HUES48 (cell line): ENCODE data around the gene GPA33.

Experiments used
- H3K27ac ChIP-seq: one replicate; pipeline ENCODE4 v1.7.0; 2013; ENCODE audit warnings: low read depth, low read length, inconsistent platforms
- H3K27me3 ChIP-seq: 2 replicates; pipeline ENCODE4 v1.6.1; 2013; ENCODE audit warnings: mild to moderate bottlenecking, low read length; ENCODE audit not compliant: control insufficient read depth, insufficient read depth
- H3K36me3 ChIP-seq: 2 replicates; pipeline ENCODE4 v1.6.1; 2013; ENCODE audit warnings: low read length; ENCODE audit not compliant: control insufficient read depth, insufficient read depth
- H3K4me1 ChIP-seq: 2 replicates; pipeline ENCODE4 v1.6.1; 2013; ENCODE audit warnings: mild to moderate bottlenecking, low read length; ENCODE audit not compliant: control insufficient read depth, insufficient read depth
- H3K4me3 ChIP-seq: 2 replicates; pipeline ENCODE4 v1.5.1; 2013; ENCODE audit warnings: mild to moderate bottlenecking, low read depth, low read length
- H3K9ac ChIP-seq: 2 replicates; pipeline ENCODE4 v1.6.1; 2013; ENCODE audit warnings: mild to moderate bottlenecking, low read depth, low read length, moderate library complexity
- H3K9me3 ChIP-seq: 2 replicates; pipeline ENCODE4 v1.6.1; 2013; ENCODE audit warnings: low read length; ENCODE audit not compliant: control insufficient read depth, insufficient read depth

GPA33 gene

DNA sequence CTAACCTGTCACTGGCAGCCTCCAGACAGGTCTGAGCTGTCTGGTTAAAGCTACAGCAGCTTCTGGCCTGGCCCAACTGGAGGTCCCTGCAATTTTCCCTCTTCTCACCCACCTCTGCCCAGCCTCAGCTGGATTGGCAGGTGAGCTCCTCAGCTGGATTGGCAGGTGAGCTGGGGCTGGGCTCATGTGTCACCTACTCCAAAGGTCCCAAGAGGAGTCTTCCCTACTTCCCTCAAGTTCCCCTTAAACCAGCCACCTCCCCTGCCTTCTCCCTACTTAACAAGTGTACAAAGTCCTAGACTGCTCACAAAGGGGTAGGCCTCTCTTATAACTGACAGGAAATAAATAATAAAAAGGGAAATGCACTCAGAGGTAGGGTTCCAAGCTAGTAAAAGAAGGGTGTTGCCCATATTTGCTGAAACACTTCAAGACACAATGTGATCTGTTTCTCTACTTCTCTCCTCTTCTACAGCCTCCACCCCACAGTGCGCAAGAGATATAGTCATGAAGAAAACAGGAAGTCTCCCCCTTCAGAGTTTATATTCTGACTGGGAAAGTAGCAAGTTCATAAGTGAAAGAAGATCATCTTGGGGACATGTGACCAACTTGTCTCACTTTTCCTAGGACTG is at the start of gene GPA33:
GPA33 (minus strand) TSS at position 64 of the 629 bp plus-strand sequence. CDS start 90 bp downstream, outside the sequence.
- no peaks in the 10 kb centered on the region for H3K36me3 ChIP-seq
- H3K9ac ChIP-seq = no peak within 1 kb of the TSS
- 0 out of 2 replicates have a peak, but pooled peaks cover 2% of the 10 kb centered on the region for H3K9me3 ChIP-seq
- H3K27me3 ChIP-seq = no peaks in the 10 kb centered on the region
- peaks cover 7% of the 10 kb centered on the region for H3K4me1 ChIP-seq
- no peak within 1 kb of the TSS for H3K4me3 ChIP-seq
- no peak within 1 kb of the TSS for H3K27ac ChIP-seq

GRCh38 chr1:167138703-167139102 is 48.5 kb upstream of the GPA33 start:
- no peak overlapping the region for H3K27ac ChIP-seq

DNA sequence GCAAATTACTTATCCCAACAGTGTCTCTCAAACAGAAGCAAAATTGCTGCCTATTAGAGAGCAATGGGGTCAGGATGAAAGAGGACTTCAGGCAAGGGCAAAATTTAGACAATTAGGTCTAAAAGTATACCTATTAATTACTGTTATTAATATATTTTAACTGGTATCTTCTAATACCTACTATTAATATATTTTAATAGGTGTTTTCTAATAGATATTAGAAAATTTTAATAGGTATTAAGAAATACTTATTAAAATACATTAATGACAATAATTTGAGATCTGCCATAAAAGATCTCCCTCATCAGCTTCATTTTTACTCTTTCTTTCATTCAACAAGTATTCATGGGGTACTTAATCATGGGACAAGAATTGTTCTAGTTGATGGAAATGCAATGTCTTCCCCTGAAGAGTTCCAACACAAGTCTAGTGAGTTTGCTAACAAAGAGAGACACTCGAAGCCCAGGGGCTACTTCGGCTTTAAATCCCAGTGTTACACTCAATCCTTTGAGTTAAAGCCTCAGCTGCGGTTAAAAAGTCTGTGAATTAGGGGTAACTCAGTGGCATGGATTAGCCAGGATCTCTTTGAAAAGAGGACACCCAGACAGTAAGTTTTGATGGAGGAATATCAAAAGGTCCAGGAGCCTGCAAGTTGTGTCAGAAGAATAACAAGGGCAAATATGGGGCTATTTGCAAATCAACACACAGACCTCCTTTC is 47.8 kb upstream of the GPA33 start:
- peak overlapping the region; percentile 17 for H3K27ac ChIP-seq
- H3K36me3 ChIP-seq = no peaks in the 10 kb centered on the region
- H3K27me3 ChIP-seq = no peaks in the 10 kb centered on the region
- H3K4me1 ChIP-seq = peaks cover 46% of the 10 kb centered on the region
- H3K9me3 ChIP-seq = no peaks in the 10 kb centered on the region
- no peak overlapping the region for H3K4me3 ChIP-seq
- H3K9ac ChIP-seq = no peak overlapping the region

More at GRCh38 chr1:167138703-167139102, 48.5 kb upstream of the GPA33 start:
- Histone ChIP-seq H3K4me1 (peaks cover 46% of the 10 kb centered on the region), H3K9ac (no peak overlapping the region), H3K36me3 (no peaks in the 10 kb centered on the region), H3K4me3 (no peak overlapping the region), H3K9me3 (no peaks in the 10 kb centered on the region), H3K27me3 (no peaks in the 10 kb centered on the region)

GRCh38 chr1:167137332-167137781 is 47.2 kb upstream of the GPA33 start:
- Histone ChIP-seq H3K36me3 (no peaks in the 10 kb centered on the region), H3K4me3 (no peak overlapping the region), H3K27me3 (no peaks in the 10 kb centered on the region)

DNA sequence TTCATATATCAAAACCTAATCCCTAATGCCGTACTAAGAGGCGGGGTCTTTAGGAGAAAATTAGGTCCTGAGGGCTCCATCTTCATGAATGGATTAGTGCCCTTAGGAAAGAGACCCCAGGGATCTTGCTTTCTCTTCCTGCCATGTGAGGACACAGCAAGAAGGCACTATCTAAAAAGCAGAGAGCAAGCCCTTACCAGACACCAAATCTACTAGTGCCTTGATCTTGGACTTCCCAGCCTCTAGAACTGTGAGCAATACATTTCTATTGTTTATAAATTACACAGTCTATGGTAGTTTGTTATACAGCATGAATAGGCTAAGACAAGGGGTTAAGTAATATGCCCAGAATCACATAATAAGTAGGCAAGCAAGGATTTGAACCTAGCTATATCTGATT is 46.6 kb upstream of the GPA33 start:
- Histone ChIP-seq H3K4me1 (peaks cover 46% of the 10 kb centered on the region), H3K36me3 (no peaks in the 10 kb centered on the region), H3K9ac (no peak overlapping the region), H3K27ac (peak overlapping the region; percentile 63), H3K27me3 (no peaks in the 10 kb centered on the region), H3K4me3 (no peak overlapping the region), H3K9me3 (no peaks in the 10 kb centered on the region)

More at GRCh38 chr1:167137332-167137781, 47.2 kb upstream of the GPA33 start:
- Histone ChIP-seq H3K27ac (no peak overlapping the region), H3K9ac (no peak overlapping the region), H3K4me1 (peaks cover 46% of the 10 kb centered on the region), H3K9me3 (no peaks in the 10 kb centered on the region)

DNA sequence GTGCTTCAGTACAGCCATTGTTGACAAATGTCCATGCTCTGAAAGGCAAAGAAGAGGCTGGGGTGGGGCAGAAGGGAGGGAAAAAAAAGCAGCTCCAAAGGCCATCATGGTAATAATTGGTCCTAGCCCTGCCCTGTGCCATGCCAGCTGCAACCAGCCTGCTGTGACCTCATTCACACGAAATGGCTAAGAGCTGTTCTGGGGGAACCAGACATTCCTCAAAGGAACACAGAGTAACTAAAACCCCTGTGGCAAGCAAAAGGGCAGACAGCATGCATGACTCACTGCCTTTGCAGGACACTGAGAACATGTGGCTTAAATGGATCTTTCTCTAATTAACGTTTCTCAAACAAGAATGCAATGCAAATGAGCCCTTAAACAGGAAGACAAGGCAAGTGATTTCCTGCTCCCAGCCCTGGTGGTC is 46.0 kb upstream of the GPA33 start:
- Histone ChIP-seq H3K27me3 (no peaks in the 10 kb centered on the region), H3K9ac (no peak overlapping the region), H3K36me3 (no peaks in the 10 kb centered on the region), H3K4me3 (no peak overlapping the region), H3K9me3 (no peaks in the 10 kb centered on the region), H3K4me1 (peaks cover 46% of the 10 kb centered on the region), H3K27ac (peak overlapping the region; percentile 63)

DNA sequence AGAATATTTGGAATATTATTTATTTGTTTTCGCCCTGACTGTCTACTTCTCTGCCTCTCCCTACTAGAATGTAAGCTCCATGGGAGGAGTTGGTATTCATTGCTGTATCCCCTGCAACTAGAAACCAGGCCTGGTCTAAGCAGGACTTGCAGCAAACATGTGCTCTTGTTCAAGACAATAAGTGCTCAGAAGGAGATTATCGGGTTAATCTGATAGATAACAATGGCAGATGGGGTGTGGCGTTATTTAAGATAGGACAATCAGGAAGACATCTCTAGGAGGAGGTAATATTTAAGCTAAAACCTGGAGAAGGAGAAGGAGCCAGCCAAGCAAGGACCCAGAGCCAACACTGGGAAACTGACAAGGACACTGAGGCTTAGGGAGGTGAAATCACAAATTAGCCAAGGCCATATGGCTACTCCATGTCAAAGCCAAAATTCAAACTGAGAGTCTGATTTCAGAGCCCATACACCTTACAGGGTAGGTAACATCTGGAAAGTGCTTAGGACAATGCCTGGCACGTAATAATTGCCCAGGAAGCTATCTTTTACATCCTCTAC is 45.2 kb upstream of the GPA33 start:
- H3K4me3 ChIP-seq = no peak overlapping the region
- H3K27me3 ChIP-seq = no peaks in the 10 kb centered on the region
- no peak overlapping the region for H3K9ac ChIP-seq
- H3K36me3 ChIP-seq = no peaks in the 10 kb centered on the region
- H3K27ac ChIP-seq = no peak overlapping the region
- no peaks in the 10 kb centered on the region for H3K9me3 ChIP-seq
- H3K4me1 ChIP-seq = peaks cover 46% of the 10 kb centered on the region

DNA sequence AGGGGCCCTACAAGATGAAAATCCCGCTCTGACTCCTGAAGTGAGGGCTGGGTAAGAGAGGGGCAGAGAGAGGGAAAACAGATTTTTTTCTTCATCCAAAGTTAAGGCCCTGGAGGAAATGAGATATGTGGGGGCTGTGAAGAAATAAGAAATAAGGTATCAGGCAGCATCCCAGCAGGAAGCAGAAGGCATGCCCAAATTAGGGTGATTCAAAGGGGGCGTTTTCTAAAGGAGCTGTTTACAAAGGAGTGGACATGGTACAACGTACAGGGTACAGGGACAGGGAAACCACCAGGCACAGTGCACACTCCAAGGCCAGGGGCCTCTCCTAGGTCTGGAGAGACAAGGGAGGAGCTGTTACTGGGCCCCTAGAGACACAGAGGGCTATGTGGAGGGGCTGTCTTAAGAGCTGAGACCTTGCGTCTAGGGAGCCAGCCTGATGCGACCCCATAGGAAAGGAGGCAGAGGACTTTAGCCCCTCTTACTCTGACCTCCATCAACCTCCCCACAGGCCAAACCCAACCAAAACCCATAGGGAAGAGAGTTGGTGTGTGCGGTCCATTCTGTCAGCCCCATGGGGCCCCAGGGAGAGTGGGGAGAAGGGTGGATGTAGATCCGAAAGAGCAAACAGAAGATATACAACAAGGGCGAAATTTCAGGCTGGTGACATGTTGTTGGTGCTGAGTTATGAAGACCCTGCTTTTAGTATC is 42.3 kb upstream of the GPA33 start:
- H3K9ac ChIP-seq = no peak overlapping the region
- H3K9me3 ChIP-seq = no peaks in the 10 kb centered on the region
- H3K27ac ChIP-seq = no peak overlapping the region
- H3K4me3 ChIP-seq = no peak overlapping the region
- H3K4me1 ChIP-seq = peaks cover 22% of the 10 kb centered on the region
- H3K36me3 ChIP-seq = no peaks in the 10 kb centered on the region
- no peaks in the 10 kb centered on the region for H3K27me3 ChIP-seq

GRCh38 chr1:167130829-167131510 is 40.8 kb upstream of the GPA33 start:
- no peak overlapping the region for H3K9ac ChIP-seq
- H3K27me3 ChIP-seq = no peaks in the 10 kb centered on the region
- peaks cover 7% of the 10 kb centered on the region; the same call in 1 of the 2 replicates for H3K4me1 ChIP-seq
- H3K36me3 ChIP-seq = no peaks in the 10 kb centered on the region
- H3K9me3 ChIP-seq = no peaks in the 10 kb centered on the region
- H3K27ac ChIP-seq = no peak overlapping the region
- H3K4me3 ChIP-seq = no peak overlapping the region
